WTC11 (cell line): ENCODE measurements around the gene SLBP. TPM values are rescaled to one million over a fixed set of nuclear protein-coding genes. Genes with fewer than 3 reads are reported as not detected.

Experiments used
- ATAC-seq: fragments of 200-7000 bp; cut with Tn5 transposase; 2 replicates; pipeline ENCODE4 v1.10.0; 2021; ENCODE audit warnings: mild to moderate bottlenecking, moderate library complexity
- CTCF ChIA-PET: fragments of 300-600 bp; sonication (Branson Sonifier 250); formaldehyde crosslinking; loops from one replicate; lab custom pipeline; 2021; ENCODE audit warnings: antibody characterized with exemption; lab: Charles Lee
- POLR2A ChIA-PET: fragments of 350-600 bp; sonication (Branson Sonifier 250); formaldehyde crosslinking; loops from one replicate; lab custom pipeline; 2021; ENCODE audit warnings: antibody characterized with exemption; lab: Charles Lee
- DNase-seq: peaks from one replicate; pipeline ENCODE4 v3.0.0; 2021; ENCODE audit warnings: low spot score
- H3K27ac Mint-ChIP-seq: 2 replicates; pipeline ENCODE4 v1.8.0; 2021; ENCODE audit warnings: mixed read lengths
- H3K27me3 Mint-ChIP-seq: 2 replicates; pipeline ENCODE4 v1.8.0; 2021; ENCODE audit warnings: low read depth, mild to moderate bottlenecking, moderate library complexity, mixed read lengths
- H3K36me3 Mint-ChIP-seq: 2 replicates; pipeline ENCODE4 v1.8.0; 2021; ENCODE audit warnings: mixed read lengths
- H3K4me1 Mint-ChIP-seq: 2 replicates; pipeline ENCODE4 v1.8.0; 2022; ENCODE audit warnings: mixed read lengths
- H3K4me3 Mint-ChIP-seq: 2 replicates; pipeline ENCODE4 v1.8.0; 2021; ENCODE audit warnings: mild to moderate bottlenecking, moderate library complexity, mixed read lengths
- H3K9me3 Mint-ChIP-seq: 2 replicates; pipeline ENCODE4 v1.8.0; 2021; ENCODE audit warnings: mixed read lengths
- FOXJ3 ChIP-seq: sonication (generic); formaldehyde crosslinking; IDR thresholded peaks from 2 replicates; pipeline ENCODE4 v1.9.0; 2021; ENCODE audit warnings: missing genetic modification reagents, mild to moderate bottlenecking, borderline replicate concordance
- JAZF1 ChIP-seq: fragments of 250-450 bp; sonication (Bioruptor Pico); IDR thresholded peaks from 2 replicates; pipeline ENCODE4 v1.9.0; 2021; ENCODE audit warnings: moderate library complexity, mild to moderate bottlenecking, inconsistent platforms
- MYBL2 ChIP-seq: sonication (generic); formaldehyde crosslinking; IDR thresholded peaks from 2 replicates; pipeline ENCODE4 v1.8.1; 2023; ENCODE audit warnings: mild to moderate bottlenecking, moderate library complexity, missing genetic modification reagents
- NFATC4 ChIP-seq: fragments of 250-450 bp; sonication (Bioruptor Pico); IDR thresholded peaks from 2 replicates; pipeline ENCODE4 v1.9.0; 2021; ENCODE audit warnings: mild to moderate bottlenecking
- NFE2L1 ChIP-seq: sonication (generic); formaldehyde crosslinking; IDR thresholded peaks from 2 replicates; pipeline ENCODE4 v1.8.1; 2023; ENCODE audit warnings: missing genetic modification reagents
- PRRX2 ChIP-seq: fragments of 250-450 bp; sonication (Bioruptor Pico); IDR thresholded peaks from 2 replicates; pipeline ENCODE4 v1.8.0; 2021; ENCODE audit warnings: mild to moderate bottlenecking
- SMAD4 ChIP-seq: sonication (generic); formaldehyde crosslinking; IDR thresholded peaks from 2 replicates; pipeline ENCODE4 v1.8.0; 2022; ENCODE audit warnings: mild to moderate bottlenecking, missing genetic modification reagents
- ZBTB21 ChIP-seq: sonication (generic); formaldehyde crosslinking; IDR thresholded peaks from 2 replicates; pipeline ENCODE4 v1.8.1; 2023; ENCODE audit warnings: mild to moderate bottlenecking, missing genetic modification reagents, borderline replicate concordance
- ZNF416 ChIP-seq: fragments of 250-450 bp; sonication (Bioruptor Pico); IDR thresholded peaks from 2 replicates; pipeline ENCODE4 v1.9.0; 2021; ENCODE audit warnings: mild to moderate bottlenecking, inconsistent platforms
- total RNA-seq: library from RNA; stranded (reverse); gene quantifications from 3 replicates; pipeline ENCODE4 v1.2.3, GENCODE V29; 2021
- TF ChIP-seq, protein P1 (sequence below): sonication (generic); formaldehyde crosslinking; IDR thresholded peaks from 2 replicates; pipeline ENCODE4 v1.8.1; 2023; ENCODE audit warnings: mild to moderate bottlenecking, missing genetic modification reagents, moderate library complexity
- TF ChIP-seq, protein P2 (sequence below): sonication (generic); formaldehyde crosslinking; conservative IDR thresholded peaks from 2 replicates; pipeline ENCODE4 v1.8.1; 2023; ENCODE audit warnings: mild to moderate bottlenecking, low read depth, missing genetic modification reagents, moderate library complexity
- TF ChIP-seq, protein P3 (sequence below): sonication (generic); formaldehyde crosslinking; IDR thresholded peaks from 2 replicates; pipeline ENCODE4 v1.8.1; 2023; ENCODE audit warnings: mild to moderate bottlenecking, missing genetic modification reagents, borderline replicate concordance
- TF ChIP-seq, protein P4 (sequence below): sonication (generic); formaldehyde crosslinking; IDR thresholded peaks from 2 replicates; pipeline ENCODE4 v1.8.1; 2023; ENCODE audit warnings: mild to moderate bottlenecking, missing genetic modification reagents
- TF ChIP-seq, protein P5 (sequence below): sonication (generic); formaldehyde crosslinking; IDR thresholded peaks from 2 replicates; pipeline ENCODE4 v1.8.0; 2022; ENCODE audit warnings: mild to moderate bottlenecking, missing genetic modification reagents
- TF ChIP-seq, protein P6 (sequence below): fragments of 250-450 bp; sonication (Bioruptor Pico); IDR thresholded peaks from 2 replicates; pipeline ENCODE4 v1.9.0; 2021; ENCODE audit warnings: mild to moderate bottlenecking, borderline replicate concordance
- TF ChIP-seq, protein P7 (sequence below): sonication (generic); formaldehyde crosslinking; IDR thresholded peaks from 2 replicates; pipeline ENCODE4 v1.8.0; 2022; ENCODE audit warnings: mild to moderate bottlenecking, missing genetic modification reagents

SLBP gene
- total RNA-seq, 1 experiment from 2014 or later, result 40.2 TPM

DNA sequence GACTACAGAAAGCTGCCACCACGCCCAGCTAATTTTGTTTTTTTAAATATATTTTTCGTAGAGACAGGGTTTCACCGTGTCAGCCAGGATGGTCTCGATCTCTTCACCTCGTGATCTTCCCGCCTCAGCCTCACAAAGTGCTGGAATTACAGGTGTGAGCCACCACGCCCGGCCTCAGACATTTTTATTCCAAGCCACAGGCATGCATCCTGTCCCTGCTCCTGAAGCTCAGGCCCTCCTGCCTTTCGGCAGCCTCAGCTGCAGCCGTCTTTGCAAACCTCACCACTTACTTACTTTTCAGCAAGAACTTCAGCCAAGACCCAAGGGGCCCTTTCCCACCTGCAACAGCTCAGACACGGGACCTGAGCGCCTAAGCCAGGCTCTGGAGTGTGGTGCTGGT lies 54.0 kb downstream of the SLBP start:
- TF ChIP-seq, protein P1, sequence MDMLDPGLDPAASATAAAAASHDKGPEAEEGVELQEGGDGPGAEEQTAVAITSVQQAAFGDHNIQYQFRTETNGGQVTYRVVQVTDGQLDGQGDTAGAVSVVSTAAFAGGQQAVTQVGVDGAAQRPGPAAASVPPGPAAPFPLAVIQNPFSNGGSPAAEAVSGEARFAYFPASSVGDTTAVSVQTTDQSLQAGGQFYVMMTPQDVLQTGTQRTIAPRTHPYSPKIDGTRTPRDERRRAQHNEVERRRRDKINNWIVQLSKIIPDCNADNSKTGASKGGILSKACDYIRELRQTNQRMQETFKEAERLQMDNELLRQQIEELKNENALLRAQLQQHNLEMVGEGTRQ (CRISPR knock-in tag), result no peak
- TF ChIP-seq, protein P2, sequence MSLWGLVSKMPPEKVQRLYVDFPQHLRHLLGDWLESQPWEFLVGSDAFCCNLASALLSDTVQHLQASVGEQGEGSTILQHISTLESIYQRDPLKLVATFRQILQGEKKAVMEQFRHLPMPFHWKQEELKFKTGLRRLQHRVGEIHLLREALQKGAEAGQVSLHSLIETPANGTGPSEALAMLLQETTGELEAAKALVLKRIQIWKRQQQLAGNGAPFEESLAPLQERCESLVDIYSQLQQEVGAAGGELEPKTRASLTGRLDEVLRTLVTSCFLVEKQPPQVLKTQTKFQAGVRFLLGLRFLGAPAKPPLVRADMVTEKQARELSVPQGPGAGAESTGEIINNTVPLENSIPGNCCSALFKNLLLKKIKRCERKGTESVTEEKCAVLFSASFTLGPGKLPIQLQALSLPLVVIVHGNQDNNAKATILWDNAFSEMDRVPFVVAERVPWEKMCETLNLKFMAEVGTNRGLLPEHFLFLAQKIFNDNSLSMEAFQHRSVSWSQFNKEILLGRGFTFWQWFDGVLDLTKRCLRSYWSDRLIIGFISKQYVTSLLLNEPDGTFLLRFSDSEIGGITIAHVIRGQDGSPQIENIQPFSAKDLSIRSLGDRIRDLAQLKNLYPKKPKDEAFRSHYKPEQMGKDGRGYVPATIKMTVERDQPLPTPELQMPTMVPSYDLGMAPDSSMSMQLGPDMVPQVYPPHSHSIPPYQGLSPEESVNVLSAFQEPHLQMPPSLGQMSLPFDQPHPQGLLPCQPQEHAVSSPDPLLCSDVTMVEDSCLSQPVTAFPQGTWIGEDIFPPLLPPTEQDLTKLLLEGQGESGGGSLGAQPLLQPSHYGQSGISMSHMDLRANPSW (CRISPR knock-in tag), result no peak
- TF ChIP-seq, protein P3, sequence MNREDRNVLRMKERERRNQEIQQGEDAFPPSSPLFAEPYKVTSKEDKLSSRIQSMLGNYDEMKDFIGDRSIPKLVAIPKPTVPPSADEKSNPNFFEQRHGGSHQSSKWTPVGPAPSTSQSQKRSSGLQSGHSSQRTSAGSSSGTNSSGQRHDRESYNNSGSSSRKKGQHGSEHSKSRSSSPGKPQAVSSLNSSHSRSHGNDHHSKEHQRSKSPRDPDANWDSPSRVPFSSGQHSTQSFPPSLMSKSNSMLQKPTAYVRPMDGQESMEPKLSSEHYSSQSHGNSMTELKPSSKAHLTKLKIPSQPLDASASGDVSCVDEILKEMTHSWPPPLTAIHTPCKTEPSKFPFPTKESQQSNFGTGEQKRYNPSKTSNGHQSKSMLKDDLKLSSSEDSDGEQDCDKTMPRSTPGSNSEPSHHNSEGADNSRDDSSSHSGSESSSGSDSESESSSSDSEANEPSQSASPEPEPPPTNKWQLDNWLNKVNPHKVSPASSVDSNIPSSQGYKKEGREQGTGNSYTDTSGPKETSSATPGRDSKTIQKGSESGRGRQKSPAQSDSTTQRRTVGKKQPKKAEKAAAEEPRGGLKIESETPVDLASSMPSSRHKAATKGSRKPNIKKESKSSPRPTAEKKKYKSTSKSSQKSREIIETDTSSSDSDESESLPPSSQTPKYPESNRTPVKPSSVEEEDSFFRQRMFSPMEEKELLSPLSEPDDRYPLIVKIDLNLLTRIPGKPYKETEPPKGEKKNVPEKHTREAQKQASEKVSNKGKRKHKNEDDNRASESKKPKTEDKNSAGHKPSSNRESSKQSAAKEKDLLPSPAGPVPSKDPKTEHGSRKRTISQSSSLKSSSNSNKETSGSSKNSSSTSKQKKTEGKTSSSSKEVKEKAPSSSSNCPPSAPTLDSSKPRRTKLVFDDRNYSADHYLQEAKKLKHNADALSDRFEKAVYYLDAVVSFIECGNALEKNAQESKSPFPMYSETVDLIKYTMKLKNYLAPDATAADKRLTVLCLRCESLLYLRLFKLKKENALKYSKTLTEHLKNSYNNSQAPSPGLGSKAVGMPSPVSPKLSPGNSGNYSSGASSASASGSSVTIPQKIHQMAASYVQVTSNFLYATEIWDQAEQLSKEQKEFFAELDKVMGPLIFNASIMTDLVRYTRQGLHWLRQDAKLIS (CRISPR knock-in tag), result no peak
- TF ChIP-seq, protein P4, sequence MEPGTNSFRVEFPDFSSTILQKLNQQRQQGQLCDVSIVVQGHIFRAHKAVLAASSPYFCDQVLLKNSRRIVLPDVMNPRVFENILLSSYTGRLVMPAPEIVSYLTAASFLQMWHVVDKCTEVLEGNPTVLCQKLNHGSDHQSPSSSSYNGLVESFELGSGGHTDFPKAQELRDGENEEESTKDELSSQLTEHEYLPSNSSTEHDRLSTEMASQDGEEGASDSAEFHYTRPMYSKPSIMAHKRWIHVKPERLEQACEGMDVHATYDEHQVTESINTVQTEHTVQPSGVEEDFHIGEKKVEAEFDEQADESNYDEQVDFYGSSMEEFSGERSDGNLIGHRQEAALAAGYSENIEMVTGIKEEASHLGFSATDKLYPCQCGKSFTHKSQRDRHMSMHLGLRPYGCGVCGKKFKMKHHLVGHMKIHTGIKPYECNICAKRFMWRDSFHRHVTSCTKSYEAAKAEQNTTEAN (CRISPR knock-in tag), result no peak
- TF ChIP-seq NFATC4 (no peak), SMAD4 (CRISPR knock-in tag) (no peak), ZBTB21 (CRISPR knock-in tag) (no peak)
- DNase-seq, result no peak
- Mint-ChIP-seq H3K36me3 (no peaks in the 10 kb centered on the region), H3K4me3 (no peak overlapping the region), H3K4me1 (peaks cover 4% of the 10 kb centered on the region), H3K9me3 (no peaks in the 10 kb centered on the region), H3K27me3 (no peaks in the 10 kb centered on the region), H3K27ac (no peak overlapping the region)
- ATAC-seq, result no peak
- ChIA-PET CTCF (interaction anchor here (1.1 to 1.7 kb wide), 3 partner anchors 29 to 90 kb away, joined by 3 to 4 read pairs (median 4); no protein-coding TSS in a partner anchor), POLR2A (no interaction called here)

DNA sequence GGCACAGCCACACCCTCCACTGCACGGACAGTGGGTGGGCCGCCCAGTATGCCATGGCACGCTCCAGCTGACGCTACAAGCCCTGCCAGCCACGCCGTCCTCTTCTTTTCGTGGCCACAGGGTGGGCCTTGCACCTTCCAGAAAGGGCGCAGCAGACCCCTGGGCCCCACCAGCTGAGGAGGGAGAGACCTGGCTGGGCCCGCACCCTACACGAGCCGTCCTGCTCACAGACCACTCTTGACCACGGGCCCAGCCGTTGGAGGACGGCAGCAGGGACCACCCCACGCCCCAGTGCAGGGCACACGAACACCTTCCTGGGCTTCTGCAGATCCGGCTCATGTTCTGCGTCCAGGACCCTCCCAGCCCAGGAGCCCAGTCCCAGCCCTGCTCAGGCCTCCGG lies 55.1 kb downstream of the SLBP start:
- no peak for DNase-seq
- ATAC-seq, result no peak
- TF ChIP-seq, protein P5, sequence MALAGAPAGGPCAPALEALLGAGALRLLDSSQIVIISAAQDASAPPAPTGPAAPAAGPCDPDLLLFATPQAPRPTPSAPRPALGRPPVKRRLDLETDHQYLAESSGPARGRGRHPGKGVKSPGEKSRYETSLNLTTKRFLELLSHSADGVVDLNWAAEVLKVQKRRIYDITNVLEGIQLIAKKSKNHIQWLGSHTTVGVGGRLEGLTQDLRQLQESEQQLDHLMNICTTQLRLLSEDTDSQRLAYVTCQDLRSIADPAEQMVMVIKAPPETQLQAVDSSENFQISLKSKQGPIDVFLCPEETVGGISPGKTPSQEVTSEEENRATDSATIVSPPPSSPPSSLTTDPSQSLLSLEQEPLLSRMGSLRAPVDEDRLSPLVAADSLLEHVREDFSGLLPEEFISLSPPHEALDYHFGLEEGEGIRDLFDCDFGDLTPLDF (CRISPR knock-in tag), result no peak
- TF ChIP-seq, protein P6, sequence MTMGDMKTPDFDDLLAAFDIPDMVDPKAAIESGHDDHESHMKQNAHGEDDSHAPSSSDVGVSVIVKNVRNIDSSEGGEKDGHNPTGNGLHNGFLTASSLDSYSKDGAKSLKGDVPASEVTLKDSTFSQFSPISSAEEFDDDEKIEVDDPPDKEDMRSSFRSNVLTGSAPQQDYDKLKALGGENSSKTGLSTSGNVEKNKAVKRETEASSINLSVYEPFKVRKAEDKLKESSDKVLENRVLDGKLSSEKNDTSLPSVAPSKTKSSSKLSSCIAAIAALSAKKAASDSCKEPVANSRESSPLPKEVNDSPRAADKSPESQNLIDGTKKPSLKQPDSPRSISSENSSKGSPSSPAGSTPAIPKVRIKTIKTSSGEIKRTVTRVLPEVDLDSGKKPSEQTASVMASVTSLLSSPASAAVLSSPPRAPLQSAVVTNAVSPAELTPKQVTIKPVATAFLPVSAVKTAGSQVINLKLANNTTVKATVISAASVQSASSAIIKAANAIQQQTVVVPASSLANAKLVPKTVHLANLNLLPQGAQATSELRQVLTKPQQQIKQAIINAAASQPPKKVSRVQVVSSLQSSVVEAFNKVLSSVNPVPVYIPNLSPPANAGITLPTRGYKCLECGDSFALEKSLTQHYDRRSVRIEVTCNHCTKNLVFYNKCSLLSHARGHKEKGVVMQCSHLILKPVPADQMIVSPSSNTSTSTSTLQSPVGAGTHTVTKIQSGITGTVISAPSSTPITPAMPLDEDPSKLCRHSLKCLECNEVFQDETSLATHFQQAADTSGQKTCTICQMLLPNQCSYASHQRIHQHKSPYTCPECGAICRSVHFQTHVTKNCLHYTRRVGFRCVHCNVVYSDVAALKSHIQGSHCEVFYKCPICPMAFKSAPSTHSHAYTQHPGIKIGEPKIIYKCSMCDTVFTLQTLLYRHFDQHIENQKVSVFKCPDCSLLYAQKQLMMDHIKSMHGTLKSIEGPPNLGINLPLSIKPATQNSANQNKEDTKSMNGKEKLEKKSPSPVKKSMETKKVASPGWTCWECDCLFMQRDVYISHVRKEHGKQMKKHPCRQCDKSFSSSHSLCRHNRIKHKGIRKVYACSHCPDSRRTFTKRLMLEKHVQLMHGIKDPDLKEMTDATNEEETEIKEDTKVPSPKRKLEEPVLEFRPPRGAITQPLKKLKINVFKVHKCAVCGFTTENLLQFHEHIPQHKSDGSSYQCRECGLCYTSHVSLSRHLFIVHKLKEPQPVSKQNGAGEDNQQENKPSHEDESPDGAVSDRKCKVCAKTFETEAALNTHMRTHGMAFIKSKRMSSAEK, result no peak
- TF ChIP-seq JAZF1 (CRISPR knock-in tag) (no peak), ZNF416 (CRISPR knock-in tag) (no peak), FOXJ3 (CRISPR knock-in tag) (no peak), NFE2L1 (no peak), MYBL2 (CRISPR knock-in tag) (no peak), PRRX2 (CRISPR knock-in tag) (no peak), ZBTB21 (CRISPR knock-in tag) (no peak), NFATC4 (no peak)
- TF ChIP-seq, protein P7, sequence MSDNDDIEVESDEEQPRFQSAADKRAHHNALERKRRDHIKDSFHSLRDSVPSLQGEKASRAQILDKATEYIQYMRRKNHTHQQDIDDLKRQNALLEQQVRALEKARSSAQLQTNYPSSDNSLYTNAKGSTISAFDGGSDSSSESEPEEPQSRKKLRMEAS (CRISPR knock-in tag), result no peak
- Mint-ChIP-seq H3K9me3 (no peaks in the 10 kb centered on the region), H3K27me3 (no peaks in the 10 kb centered on the region), H3K4me1 (peaks cover 4% of the 10 kb centered on the region), H3K36me3 (no peaks in the 10 kb centered on the region), H3K27ac (no peak overlapping the region), H3K4me3 (no peak overlapping the region)
- POLR2A ChIA-PET, result no interaction called here
- CTCF ChIA-PET, result interaction anchor here (0.6 to 1.7 kb wide), 3 partner anchors 28 to 70 kb away, joined by 3 to 4 read pairs (median 4); no protein-coding TSS in a partner anchor
